ENCODE results near the gene BNC2. TPM values are rescaled to one million over a fixed set of nuclear protein-coding genes. Genes with fewer than 3 reads are reported as not detected.

The BNC2 gene
- total RNA-seq, 1 experiment from 2014 or later, result 3.1 TPM

DNA sequence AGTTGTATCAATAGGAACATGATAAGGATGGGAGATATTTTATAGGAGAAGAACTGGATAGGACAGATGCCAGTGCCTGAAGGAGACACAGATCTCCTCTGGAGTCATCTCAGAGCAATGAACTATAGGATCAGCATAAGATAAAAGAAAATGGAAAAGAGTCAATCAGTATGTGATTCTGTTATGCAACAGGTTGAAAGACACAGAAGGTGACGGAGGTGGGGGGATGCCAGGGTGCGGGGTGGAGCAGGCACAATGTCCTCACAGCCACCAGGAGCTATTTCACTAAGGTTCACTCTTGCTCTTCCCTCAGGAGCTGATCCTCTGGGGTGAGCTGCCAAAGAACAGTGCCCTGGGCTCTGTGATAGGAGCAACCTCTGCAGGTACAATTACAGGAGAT, 179.8 kb downstream of the BNC2 start:
- DNase-seq (ENCODE audit: low spot score), result no peak

DNA sequence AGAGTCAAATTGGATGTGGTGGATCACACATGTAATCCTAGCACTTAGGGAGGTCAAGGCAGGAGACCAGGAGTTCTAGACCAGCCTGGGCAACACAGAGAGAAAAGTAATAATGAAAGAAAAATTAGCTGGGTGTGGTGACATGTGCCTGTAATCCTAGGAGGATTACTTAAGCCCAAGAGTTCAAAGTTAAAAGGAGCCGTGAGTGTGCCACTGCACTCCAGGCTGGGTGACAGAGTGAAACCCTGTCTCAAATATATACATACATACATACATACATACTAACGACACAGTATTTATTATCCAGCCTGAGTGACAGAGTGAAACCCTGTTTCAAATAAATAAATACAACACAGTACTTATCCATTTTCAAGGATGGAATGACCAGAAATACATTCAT, 180.3 kb downstream of the BNC2 start:
- in situ Hi-C loops (cut with HindIII; ENCODE audit: low sequenced_read_pairs), result no loop called here
- no peak for DNase-seq (ENCODE audit: low spot score)

More for the DNA sequence above, 179.8 kb downstream of the BNC2 start:
- in situ Hi-C loops (cut with HindIII; ENCODE audit: low sequenced_read_pairs), result no loop called here

DNA sequence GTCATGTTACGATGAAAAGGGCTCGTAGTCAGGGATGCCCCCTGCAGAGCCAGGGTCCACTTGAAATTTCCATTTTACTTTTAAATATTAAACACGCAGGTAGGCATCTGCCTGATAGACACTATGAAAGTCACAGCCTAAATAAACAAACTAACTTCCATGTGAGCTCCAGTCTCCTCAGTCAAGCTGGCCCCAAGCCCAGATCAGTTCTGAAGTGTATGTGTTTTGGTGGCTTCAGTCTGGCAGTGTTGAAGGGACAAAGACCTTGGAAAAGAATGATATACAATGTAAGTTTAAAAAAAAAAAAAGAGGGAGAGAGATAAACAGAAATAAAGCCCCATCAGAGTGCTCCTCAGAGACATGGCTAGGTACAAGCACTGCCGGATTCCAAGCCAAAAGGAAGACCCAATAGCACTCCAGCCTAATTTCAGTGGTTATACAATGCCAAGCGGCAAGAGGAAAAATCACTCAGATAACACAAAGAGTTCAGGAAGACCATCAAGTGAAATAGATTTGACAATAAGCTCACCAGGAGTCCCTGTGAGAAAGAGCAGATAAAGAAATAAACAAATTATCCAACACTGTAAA, 181.0 kb downstream of the BNC2 start:
- in situ Hi-C loops (cut with HindIII; ENCODE audit: low sequenced_read_pairs), result no loop called here
- no peak for DNase-seq (ENCODE audit: low spot score)

DNA sequence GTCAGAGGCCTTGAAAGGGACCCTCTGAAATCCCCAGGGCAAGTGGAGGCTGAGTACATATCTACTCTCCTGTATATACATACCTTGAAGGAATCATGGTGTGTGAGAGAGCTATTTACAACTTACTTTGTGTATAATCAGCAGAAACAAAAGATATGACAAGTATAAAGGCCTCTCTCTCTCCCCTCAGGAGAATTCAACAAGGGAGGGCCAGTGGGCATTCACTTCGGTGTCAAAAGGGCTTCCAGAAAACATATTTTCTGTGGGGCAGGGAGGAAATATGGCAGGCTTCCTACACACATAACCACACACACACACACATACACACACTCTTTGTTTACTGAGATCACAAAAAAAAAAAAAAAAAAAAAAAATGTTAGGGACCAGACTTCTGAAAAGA, 181.7 kb downstream of the BNC2 start:
- in situ Hi-C loops (cut with HindIII; ENCODE audit: low sequenced_read_pairs), result no loop called here

DNA sequence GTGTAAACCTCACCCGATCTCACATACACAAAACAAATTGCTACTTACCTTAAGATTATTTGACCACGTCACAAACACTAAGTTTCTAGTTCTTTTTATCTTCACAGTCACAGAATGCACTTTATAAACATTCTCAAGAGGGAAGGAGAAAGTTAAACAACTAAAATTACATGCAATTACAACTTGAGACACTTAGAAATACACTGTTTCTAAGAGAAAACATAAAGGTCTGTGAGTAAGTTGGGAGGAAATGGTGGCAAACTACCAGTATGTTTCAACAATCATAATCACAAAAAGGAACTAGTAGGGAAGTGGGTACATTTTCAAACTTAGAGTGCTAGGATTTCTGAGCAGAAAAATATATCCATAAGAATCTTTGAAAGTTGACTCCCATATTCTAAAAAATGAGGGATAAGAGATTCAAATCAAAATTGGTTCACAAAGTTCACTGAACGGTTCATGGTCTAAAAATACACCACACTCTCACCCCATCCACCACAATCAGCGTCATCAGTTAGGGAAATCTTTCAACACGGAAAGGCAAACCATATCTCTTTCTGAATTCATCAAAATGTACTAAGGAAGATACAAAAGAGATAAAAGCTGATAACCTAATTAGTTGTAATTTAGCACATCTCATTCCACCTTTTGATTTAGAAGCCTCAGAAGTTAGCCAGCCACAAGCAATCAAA, 182.6 kb downstream of the BNC2 start:
- in situ Hi-C loops (cut with HindIII; ENCODE audit: low sequenced_read_pairs), result no loop called here
- DNase-seq (ENCODE audit: low spot score), result no peak

More for the DNA sequence above, 181.7 kb downstream of the BNC2 start:
- DNase-seq (ENCODE audit: low spot score), result no peak

DNA sequence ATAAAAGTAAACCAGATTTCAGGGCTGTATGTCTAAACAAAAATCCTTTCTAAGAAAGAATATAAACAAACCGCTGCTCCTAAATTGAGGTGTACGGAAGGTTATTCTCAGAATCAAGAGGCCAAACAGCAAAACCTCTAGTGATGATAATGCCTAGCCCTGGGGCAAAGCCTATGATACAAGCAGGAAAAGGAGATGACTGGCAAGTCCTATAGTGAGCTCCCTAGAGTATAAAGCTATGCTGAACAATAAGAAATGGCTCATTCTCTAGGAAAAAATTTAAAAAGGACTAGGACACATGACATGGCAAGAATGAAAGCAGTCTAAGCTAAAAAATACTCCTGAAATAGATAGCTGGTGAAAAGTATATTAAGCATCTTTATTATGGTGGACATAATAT, 187.1 kb downstream of the BNC2 start:
- in situ Hi-C loops (cut with HindIII; ENCODE audit: low sequenced_read_pairs), result no loop called here
- no peak for DNase-seq (ENCODE audit: low spot score)

DNA sequence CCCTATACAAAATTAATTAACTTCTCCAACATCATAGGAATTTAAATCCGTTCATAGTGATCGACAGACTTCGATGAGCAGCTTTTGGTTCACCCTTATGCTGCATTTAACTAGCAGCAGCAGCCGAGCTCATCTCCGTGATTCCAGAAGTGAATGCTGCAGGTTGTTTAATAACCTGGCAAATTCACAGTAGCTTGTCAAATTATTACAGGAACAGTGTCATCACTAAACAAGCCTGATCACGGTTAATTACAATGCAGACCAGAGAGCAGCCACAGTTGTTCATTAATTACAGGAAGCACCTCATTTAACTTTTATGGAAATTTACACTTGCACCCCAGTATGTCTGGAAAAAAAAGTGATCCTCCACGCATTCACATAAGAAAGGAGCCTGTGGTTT, 188.2 kb downstream of the BNC2 start:
- DNase-seq (ENCODE audit: low spot score), result no peak
- in situ Hi-C loops (cut with HindIII; ENCODE audit: low sequenced_read_pairs), result no loop called here

DNA sequence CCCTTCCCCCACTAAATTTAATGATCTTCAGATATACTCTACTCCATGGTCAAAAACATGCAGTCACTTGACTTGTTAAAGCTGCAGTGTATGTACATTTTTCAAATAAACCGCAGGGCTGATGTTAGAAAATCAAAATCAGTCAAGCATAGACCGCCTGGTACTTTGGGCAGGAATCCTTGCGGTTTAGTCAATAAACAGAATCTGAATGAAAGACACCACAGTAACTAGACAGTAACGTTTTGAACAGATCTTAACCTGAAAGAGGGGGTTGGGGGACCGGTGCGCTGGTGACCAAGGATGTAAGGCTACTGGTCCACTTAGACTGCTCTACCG, 188.8 kb downstream of the BNC2 start:
- in situ Hi-C loops (cut with HindIII; ENCODE audit: low sequenced_read_pairs), result no loop called here
- no peak for DNase-seq (ENCODE audit: low spot score)

DNA sequence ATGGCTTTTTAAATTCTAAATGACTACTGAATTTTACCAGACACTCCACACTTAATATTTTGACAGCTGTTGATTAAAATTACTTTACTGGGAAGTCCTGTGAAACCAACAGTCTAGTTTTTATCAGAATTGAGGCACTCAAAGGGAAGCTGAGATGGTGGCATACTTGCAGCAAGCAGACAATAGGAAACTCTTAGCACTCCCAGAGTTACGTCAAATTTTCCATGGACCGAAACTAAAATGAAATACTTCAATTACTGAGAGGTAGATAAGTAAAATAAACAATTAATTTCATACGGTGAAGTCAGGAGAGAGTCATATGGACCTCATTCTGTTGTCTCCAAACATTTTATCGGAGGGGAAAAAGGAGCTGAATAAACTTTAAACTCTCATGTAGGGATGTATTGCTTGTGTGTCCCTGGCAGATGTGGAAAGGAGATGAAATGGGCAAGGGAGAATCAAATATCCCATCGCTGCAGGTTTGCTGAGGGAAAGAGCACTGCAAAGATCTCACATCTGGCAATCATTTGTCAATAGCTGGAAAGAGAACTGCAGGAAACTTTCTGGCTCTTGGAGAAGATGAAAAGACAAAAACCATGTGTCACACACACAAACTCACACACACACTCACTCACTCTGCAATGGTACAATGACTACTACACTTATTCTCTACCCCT, 189.4 kb downstream of the BNC2 start:
- DNase-seq (ENCODE audit: low spot score), result no peak
- in situ Hi-C loops (cut with HindIII; ENCODE audit: low sequenced_read_pairs), result no loop called here

DNA sequence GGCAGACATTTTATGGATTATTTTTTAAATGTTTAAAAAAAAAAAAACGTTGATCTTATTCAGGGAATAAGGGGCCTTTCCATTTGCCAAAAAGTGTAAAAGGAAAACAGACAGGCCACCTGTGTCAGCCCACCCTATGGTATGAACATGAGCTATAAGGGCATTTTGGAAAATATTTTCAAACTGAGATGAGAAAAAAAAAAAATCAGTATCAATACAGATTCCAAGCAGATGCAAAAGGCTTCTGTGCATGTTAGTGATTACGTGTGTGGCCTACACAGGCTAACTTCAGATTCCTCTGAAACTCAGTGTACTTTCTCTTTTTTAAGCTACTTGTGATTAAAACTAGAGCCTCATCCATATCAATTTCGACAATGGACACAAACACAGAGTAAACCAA, 189.9 kb downstream of the BNC2 start:
- no peak for DNase-seq (ENCODE audit: low spot score)
- in situ Hi-C loops (cut with HindIII; ENCODE audit: low sequenced_read_pairs), result no loop called here

DNA sequence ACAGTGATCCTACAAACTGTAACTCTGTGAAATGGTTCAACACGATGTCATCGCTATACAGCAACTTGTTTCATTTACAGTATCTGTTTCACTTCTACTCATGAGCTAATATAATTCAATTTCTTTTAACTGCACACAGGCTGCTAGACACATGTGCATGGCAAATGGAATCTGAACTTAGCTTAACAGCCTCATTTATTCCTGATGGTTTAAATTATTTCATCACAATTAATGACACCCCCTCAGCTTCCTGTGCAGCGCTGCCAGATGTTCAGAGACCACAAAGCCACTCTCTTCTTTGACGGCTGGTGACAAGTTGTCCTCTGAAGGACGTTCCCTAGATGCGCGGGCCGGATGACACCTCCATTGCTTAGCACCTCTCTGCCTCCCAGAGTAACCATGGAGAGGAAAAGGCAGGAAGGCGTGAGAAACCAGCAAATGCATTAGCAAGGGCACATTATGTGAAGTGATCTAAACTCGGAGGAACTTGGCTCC, 191.1 kb downstream of the BNC2 start:
- no peak for DNase-seq (ENCODE audit: low spot score)
- in situ Hi-C loops (cut with HindIII; ENCODE audit: low sequenced_read_pairs), result no loop called here

DNA sequence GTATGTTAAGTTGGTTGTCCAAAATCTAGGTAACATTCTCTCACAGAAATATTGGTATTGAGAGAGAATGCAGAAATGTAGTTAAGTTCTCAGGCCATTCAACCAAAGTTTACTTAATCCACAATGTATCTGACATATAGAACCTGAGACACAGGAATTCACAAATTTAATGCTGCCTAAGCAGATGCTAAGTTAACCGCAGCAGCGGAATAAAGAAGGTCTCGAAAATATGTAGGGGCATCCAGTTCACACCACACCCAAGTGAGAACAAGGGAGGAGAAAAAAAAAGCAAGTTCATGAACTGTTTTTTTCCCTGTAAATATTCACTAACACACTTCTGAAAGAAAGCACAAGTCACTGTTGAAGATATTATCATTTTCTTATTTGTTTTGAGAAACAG, 194.0 kb downstream of the BNC2 start:
- DNase-seq (ENCODE audit: low spot score), result no peak
- in situ Hi-C loops (cut with HindIII; ENCODE audit: low sequenced_read_pairs), result no loop called here

DNA sequence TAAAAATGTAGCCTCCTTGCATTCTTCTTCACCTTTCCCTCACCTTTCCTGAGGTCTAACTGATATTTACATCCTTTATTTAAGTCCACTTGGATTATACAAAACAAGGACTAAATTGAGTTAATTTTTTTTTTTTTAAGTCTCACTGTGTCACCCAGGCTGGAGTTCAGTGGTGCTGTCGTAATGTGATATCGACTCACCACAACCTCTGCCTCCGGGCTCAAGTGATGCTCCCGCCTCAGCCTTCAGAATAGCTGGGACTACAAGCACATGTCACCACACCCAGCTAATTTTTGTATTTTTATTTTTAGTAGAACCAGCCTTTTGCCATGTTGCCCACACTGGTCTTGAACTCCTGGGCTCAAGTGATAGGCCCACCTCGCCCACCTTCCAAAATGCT, 195.3 kb downstream of the BNC2 start:
- in situ Hi-C loops (cut with HindIII; ENCODE audit: low sequenced_read_pairs), result no loop called here
- no peak for DNase-seq (ENCODE audit: low spot score)

DNA sequence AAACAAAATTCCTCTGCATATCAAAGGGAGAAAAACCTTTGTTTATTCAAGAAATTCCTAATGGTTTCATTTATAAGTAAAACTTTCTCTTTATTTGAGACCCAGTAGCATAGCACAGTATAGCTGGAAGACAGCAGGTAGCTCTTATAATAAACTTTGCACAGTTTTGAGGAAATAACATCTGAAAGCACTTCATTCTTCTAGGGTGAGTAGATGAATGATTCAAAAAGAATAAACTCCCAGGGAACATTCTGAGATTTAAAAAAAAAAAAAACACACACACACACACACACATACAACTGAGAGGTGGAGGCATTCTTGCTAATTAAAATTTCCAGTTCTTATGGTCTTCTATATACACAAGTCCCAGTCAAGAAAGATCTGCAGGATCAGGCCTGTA, 197.3 kb downstream of the BNC2 start:
- in situ Hi-C loops (cut with HindIII; ENCODE audit: low sequenced_read_pairs), result no loop called here

DNA sequence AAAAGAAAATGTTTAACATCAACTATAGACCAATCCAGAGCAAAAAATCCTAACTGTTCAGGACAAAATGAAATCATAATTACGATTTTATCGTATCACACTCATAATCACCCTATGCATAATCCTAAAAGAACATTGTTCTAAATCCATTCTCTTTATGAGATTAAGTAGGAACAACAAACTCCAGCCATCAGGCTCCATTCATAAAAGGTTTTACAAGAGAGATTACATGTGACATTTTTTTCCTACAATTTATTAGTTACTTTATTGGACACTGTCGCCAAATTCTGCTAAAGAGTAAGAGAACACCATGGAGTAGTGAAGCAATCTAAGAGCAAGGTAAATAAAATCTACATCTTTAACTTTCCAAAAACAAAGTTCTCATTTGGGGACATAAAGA, 198.0 kb downstream of the BNC2 start:
- in situ Hi-C loops (cut with HindIII; ENCODE audit: low sequenced_read_pairs), result no loop called here
- no peak for DNase-seq (ENCODE audit: low spot score)

More for the DNA sequence above, 197.3 kb downstream of the BNC2 start:
- DNase-seq (ENCODE audit: low spot score), result no peak

DNA sequence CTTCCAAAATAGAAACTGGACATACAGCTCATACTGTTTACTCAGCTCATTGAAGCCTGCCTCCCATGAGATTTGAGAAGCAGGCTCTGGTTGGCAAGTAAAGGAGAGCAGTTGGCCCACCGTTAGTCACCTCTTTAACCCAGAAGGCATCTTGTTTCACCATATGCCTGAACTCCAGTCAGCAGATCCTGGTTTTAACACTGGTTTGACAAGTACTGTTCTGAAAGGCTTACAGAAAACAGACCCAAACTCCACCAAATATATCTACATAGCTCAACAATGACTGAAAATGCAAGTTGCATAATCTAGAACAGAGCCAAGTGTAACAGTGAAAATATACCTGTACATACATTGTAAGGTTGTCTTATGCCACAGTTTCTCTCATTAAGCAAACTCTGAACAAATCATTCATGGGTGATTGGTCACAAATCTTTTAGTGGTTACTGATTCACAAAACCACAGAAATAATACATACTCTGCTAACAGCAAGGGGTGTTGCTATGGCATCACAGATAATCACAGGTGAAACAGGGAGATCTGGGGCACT, 198.8 kb downstream of the BNC2 start:
- in situ Hi-C loops (cut with HindIII; ENCODE audit: low sequenced_read_pairs), result no loop called here
- DNase-seq (ENCODE audit: low spot score), result no peak

DNA sequence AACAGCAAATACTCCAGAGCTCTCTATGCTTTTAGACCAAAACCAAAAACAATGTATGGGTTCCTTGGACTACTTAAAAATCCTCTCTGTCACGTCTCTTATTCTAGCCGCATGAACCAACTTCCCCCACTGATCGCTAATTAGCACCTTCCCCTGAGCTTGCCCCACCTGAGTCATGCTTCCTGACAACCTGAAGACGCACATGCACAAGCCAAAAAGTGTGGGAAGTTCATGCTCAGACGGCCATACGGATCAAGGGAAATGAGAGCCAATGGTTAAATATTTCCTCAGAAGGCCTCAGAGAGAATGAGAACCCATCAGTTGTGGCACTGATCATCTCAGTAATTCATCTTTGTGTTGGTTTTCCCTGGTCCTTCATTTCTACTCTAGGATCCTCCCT, 199.7 kb downstream of the BNC2 start:
- DNase-seq (ENCODE audit: low spot score), result no peak
- in situ Hi-C loops (cut with HindIII; ENCODE audit: low sequenced_read_pairs), result no loop called here

DNA sequence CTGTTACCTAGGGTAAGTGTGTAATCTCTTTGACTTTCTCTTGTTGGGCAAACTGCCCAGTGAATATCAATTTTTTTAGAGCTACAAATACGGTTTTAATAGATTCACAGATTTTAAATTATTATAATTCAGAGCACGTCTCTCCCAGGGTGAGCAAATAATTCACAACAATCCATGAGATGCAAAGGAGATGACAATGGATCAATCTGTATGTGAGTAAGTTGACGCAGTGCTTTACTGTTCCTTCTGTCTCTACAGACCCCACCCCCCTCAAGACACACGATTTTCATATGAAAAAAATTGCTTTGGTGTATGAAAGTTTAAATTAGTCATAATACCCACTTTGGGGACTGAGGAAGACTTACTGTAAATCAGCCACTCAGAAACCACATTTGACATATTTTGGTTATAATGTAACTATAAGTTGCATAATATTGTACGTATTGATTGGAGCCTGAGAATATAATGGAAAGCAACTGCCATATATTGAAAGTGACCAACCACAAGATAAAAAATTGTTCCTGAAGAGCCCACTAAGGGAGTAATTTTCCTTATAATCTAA, 201.7 kb downstream of the BNC2 start:
- DNase-seq (ENCODE audit: low spot score), result no peak
- in situ Hi-C loops (cut with HindIII; ENCODE audit: low sequenced_read_pairs), result no loop called here

DNA sequence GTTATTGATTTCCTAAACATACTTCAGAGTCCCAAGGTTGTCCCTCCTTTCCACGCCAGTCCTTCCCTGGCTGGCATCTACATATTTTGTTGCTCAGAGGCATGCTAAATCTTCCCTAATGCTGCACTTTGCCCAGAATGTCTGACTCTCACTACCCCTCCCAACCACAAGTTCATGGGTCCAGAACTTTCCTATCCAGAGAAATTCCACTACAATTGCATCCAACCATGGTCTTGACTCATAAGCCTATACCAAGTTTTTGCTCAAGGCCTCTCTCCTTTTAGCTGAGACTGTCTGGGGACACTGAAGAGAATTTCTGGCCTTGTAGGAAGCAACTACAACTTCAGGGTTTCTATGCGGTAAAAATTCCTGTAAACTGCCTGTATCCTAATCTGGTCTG, 206.3 kb downstream of the BNC2 start:
- in situ Hi-C loops (cut with HindIII; ENCODE audit: low sequenced_read_pairs), result no loop called here
- DNase-seq (ENCODE audit: low spot score), result no peak

DNA sequence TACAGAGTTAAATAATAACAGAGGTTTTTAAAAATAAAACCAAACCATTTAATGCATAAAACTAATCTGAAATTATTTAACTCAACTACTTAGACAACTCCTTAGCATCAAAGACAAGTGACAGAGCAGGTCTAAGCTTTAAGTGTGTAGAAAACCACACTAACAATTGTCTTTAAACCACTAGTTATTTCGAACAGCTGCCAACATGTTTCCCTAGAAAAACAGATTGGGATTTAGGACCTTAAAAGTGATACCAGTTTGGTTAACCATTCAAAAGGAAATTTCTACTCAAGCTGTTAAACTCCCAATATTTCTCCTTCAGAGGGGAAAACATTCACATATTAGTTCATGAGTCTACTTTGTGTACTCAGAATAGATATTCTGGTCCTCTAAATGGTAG, 208.7 kb downstream of the BNC2 start:
- in situ Hi-C loops (cut with HindIII; ENCODE audit: low sequenced_read_pairs), result no loop called here

More for the DNA sequence above, 208.7 kb downstream of the BNC2 start:
- DNase-seq (ENCODE audit: low spot score), result no peak

Data from G401 (cell line).